NCI-H446 (cell line): ENCODE measurements around the gene CHAD.
A peak's percentile ranks its signal among the peaks of the same experiment; 100 is the strongest.
"Not testable (repeated sequence)": the region's sequence is repeated elsewhere in the genome, so short reads cannot be mapped to it uniquely, and the experiment has no call there.

Experiments used
- DNase-seq, 2 experiments: peaks; one replicate each; lab custom pipeline; 2025; lab: John Stamatoyannopoulos, UW

Gene CHAD

GRCh38 chr17:50426814-50427787 is 41.6 kb downstream of the CHAD start:
- no peak for DNase-seq

- no peak for DNase-seq
These were observed 42.3 kb downstream of the CHAD start for GRCh38 chr17:50426472-50426782.

GRCh38 chr17:50425682-50426471 is 42.8 kb downstream of the CHAD start, which contains the start of gene ACSF2:
Gene ACSF2, plus strand, starts transcription at chr17:50426218. Its CDS starts 44 bp downstream, at chr17:50426262.
- peak in 1 of 2 experiments; percentile 45 for DNase-seq

GRCh38 chr17:50424996-50425681 is 43.5 kb downstream of the CHAD start:
- DNase-seq: no peak

- DNase-seq: no peak
These were observed 44.3 kb downstream of the CHAD start for GRCh38 chr17:50424246-50424995.

GRCh38 chr17:50423553-50424159 is 45.0 kb downstream of the CHAD start:
- DNase-seq: peak in 1 of 2 experiments; percentile 50

GRCh38 chr17:50422738-50423137 is 45.9 kb downstream of the CHAD start:
- DNase-seq: no peak

GRCh38 chr17:50421308-50422051 is 47.2 kb downstream of the CHAD start:
- DNase-seq: peak in 1 of 2 experiments; percentile 20

- no peak for DNase-seq
These were observed 48.1 kb downstream of the CHAD start for GRCh38 chr17:50420419-50421112.

GRCh38 chr17:50419577-50419976 is 49.1 kb downstream of the CHAD start:
- not testable (repeated sequence) for DNase-seq

- DNase-seq: no peak
These were observed 53.9 kb downstream of the CHAD start for GRCh38 chr17:50414808-50415207.
